Measurements from ENCODE around the gene CADPS. TPM values are rescaled to one million over a fixed set of nuclear protein-coding genes. Genes with fewer than 3 reads are reported as not detected.

Gene CADPS
- total and polyA plus RNA-seq, 2 of the 4 experiments (the other 2 are of a cell fraction), result not detected

- ChIA-PET POLR2A (ENCODE audit: unreplicated experiment) (no interaction called here), CTCF (no interaction called here)
- TF ChIP-seq MAZ (IDR thresholded peaks at IDR 0.05; ENCODE audit: borderline replicate concordance, low read depth, low read length), result no peak
- no peak for TF ChIP-seq MAFK (IDR thresholded peaks at IDR 0.05; ENCODE audit: low read depth, low read length)
- no peak overlapping the region for H4K8ac ChIP-seq (ENCODE audit: low read depth in 2 of 2, low read length in 2 of 2)
- no peak overlapping the region for H2BK5ac ChIP-seq (ENCODE audit: low read depth, low read length, poor library complexity, severe bottlenecking)
- no peak overlapping the region for H4K5ac ChIP-seq (ENCODE audit: low read depth, low read length)
- no peak overlapping the region for H3K18ac ChIP-seq (ENCODE audit: low read depth, low read length)
- H3K9me1 ChIP-seq (ENCODE audit: insufficient read depth, low read length), result no peaks in the 10 kb centered on the region
- H2AK5ac ChIP-seq (ENCODE audit: low read depth, low read length), result no peak overlapping the region
- H3K27me3 ChIP-seq (ENCODE audit: control insufficient read depth, insufficient read depth, low read length), result peaks cover 1% of the 10 kb centered on the region
- H4K91ac ChIP-seq (ENCODE audit: insufficient read depth, low read depth, low read length), result no peak overlapping the region
- no peak overlapping the region for H3K56ac ChIP-seq (ENCODE audit: extremely low read depth, insufficient read depth, low read length)
- dilution Hi-C loops (cut with HindIII; ENCODE audit: low sequenced_read_pairs, unreplicated experiment) (no loop called here), in situ Hi-C loops (cut with MboI; ENCODE audit: low sequenced_read_pairs) (no loop called here), intact Hi-C loops (cut with micrococcal nuclease) (no loop called here)
- no peak overlapping the region for H2BK15ac ChIP-seq (ENCODE audit: low read depth, low read length)
- no peak overlapping the region for H3K9ac ChIP-seq (ENCODE audit: low read depth, low read length)
- no peaks in the 10 kb centered on the region for H4K20me1 ChIP-seq (ENCODE audit: insufficient read depth, low read length)
- H3K79me1 ChIP-seq (ENCODE audit: low read depth in 1 of 2, low read length in 2 of 2), result no peaks in the 10 kb centered on the region
- no peak overlapping the region for H3K27ac ChIP-seq (ENCODE audit: insufficient read depth, low read length)
- H3K4me1 ChIP-seq (ENCODE audit: control insufficient read depth, insufficient read depth, low read length), result no peaks in the 10 kb centered on the region
- DNase-seq (no peak), ATAC-seq (ENCODE audit: low read depth) (no peak)
- no peak overlapping the region for H2AK9ac ChIP-seq (replicated peaks; ENCODE audit: low read depth, low read length, poor library complexity)
- no peak overlapping the region for H3K4ac ChIP-seq (ENCODE audit: low read depth, low read length)
- no peak overlapping the region for H3K14ac ChIP-seq (replicated peaks; ENCODE audit: low read depth, low read length)
- no peaks in the 10 kb centered on the region for H3K36me3 ChIP-seq (ENCODE audit: control insufficient read depth, insufficient read depth, low read length)
- H2BK120ac ChIP-seq (ENCODE audit: low read depth, low read length), result no peak overlapping the region
- no peak overlapping the region for H3K4me3 ChIP-seq (ENCODE audit: insufficient read depth, low read depth, low read length)
- BruUV-seq (replicated peaks), result no TSS peak
- no CpG with 5 or more reads among the region's 3 CpGs for WGBS, 2 experiments (ENCODE audit: extremely low coverage in 2 of 2, insufficient read length in 1 of 2)
- H3K23ac ChIP-seq (ENCODE audit: low read depth, low read length), result no peak overlapping the region
- no peak overlapping the region for H2AFZ ChIP-seq (replicated peaks; ENCODE audit: low read length, poor library complexity)
- no peak overlapping the region for H2BK20ac ChIP-seq (ENCODE audit: low read depth, low read length)
- H3K4me2 ChIP-seq (ENCODE audit: low read depth, low read length), result no peak overlapping the region
- H3K9me3 ChIP-seq (ENCODE audit: control insufficient read depth, insufficient read depth, low read length), result no peaks in the 10 kb centered on the region
These were observed 459.1 kb downstream of the CADPS start for GRCh38 chr3:62416144-62416543.
